A673 (cell line): ENCODE results near the gene MDM1. TPM values are rescaled to one million over a fixed set of nuclear protein-coding genes. Genes with fewer than 3 reads are reported as not detected.

Source experiments
- BruUV-seq: library from RNA; stranded (reverse); fragments of 400-500 nt; replicated peaks from 2 replicates; lab custom pipeline; 2021; lab: Mats Ljungman, UMichigan
- CTCF ChIA-PET: fragments of 300-600 bp; sonication (Branson Sonifier 250); formaldehyde crosslinking; loops from one replicate; lab custom pipeline; 2022; ENCODE audit warnings: antibody characterized with exemption; lab: Charles Lee
- POLR2A ChIA-PET: fragments of 300-600 bp; sonication (Branson Sonifier 250); formaldehyde crosslinking; loops from one replicate; lab custom pipeline; 2022; ENCODE audit warnings: antibody characterized with exemption; ENCODE audit not compliant: low non-redundant PET; lab: Charles Lee
- DNase-seq: peaks from one replicate; pipeline ENCODE4 v3.0.0-alpha.2; 2015; ENCODE audit warnings: low spot score
- H3K27ac ChIP-seq: fragments of 200-600 bp; sonication (generic); 2 replicates; pipeline ENCODE4 v1.5.1; 2016; ENCODE audit warnings: mixed run types, low read depth, mild to moderate bottlenecking, mixed read lengths, antibody characterized with exemption, low read length; ENCODE audit not compliant: poor library complexity, severe bottlenecking
- H3K27me3 ChIP-seq: fragments of 200-600 bp; sonication (generic); replicated peaks from 2 replicates; pipeline ENCODE4 v1.6.1; 2017; ENCODE audit warnings: mixed run types, low read depth, mild to moderate bottlenecking, mixed read lengths, antibody characterized with exemption, low read length; ENCODE audit not compliant: insufficient read depth, poor library complexity
- H3K36me3 ChIP-seq: fragments of 200-600 bp; sonication (generic); 2 replicates; pipeline ENCODE4 v1.6.1; 2016; ENCODE audit warnings: mixed run types, mild to moderate bottlenecking, mixed read lengths, antibody characterized with exemption, low read length; ENCODE audit not compliant: insufficient read depth, poor library complexity, severe bottlenecking
- H3K4me1 ChIP-seq: fragments of 200-600 bp; sonication (generic); 2 replicates; pipeline ENCODE4 v1.6.1; 2017; ENCODE audit warnings: mixed run types, mild to moderate bottlenecking, mixed read lengths, antibody characterized with exemption, low read length; ENCODE audit not compliant: insufficient read depth, poor library complexity, severe bottlenecking
- H3K4me3 ChIP-seq: fragments of 200-600 bp; sonication (generic); 2 replicates; pipeline ENCODE4 v1.5.1; 2016; ENCODE audit warnings: low read depth, mixed run types, mild to moderate bottlenecking, mixed read lengths, low read length; ENCODE audit not compliant: poor library complexity, severe bottlenecking
- H3K9me3 ChIP-seq: fragments of 200-600 bp; sonication (generic); 2 replicates; pipeline ENCODE4 v1.6.1; 2016; ENCODE audit warnings: mixed run types, low read depth, mild to moderate bottlenecking, mixed read lengths, antibody characterized with exemption, low read length; ENCODE audit not compliant: poor library complexity, severe bottlenecking
- EZH2 ChIP-seq: fragments of 200-600 bp; sonication (generic); IDR thresholded peaks from 2 replicates; pipeline ENCODE4 v1.6.1; 2017; ENCODE audit warnings: borderline replicate concordance, low read depth, mild to moderate bottlenecking, mixed read lengths, antibody characterized with exemption, low read length; ENCODE audit not compliant: poor library complexity, severe bottlenecking
- intact Hi-C: fragments of 100-400 bp; cut with micrococcal nuclease; formaldehyde crosslinking; loops from one replicate; pipeline ENCODE4 v1.10.0; 2022; ENCODE audit not compliant: unreplicated experiment
- total RNA-seq: library from RNA; stranded (reverse); gene quantifications from 2 replicates; pipeline ENCODE4 v1.2.3, GENCODE V29; 2021
- TF ChIP-seq, protein P1 (sequence below): fragments of 300-800, 200-600 bp; sonication (generic); conservative IDR thresholded peaks from 2 replicates; pipeline ENCODE4 v1.5.1; 2017; ENCODE audit warnings: low read depth, mild to moderate bottlenecking, antibody characterized with exemption, low read length, moderate library complexity, mixed read lengths

MDM1 gene
- total RNA-seq, 1 experiment from 2014 or later = 18.6 TPM

DNA sequence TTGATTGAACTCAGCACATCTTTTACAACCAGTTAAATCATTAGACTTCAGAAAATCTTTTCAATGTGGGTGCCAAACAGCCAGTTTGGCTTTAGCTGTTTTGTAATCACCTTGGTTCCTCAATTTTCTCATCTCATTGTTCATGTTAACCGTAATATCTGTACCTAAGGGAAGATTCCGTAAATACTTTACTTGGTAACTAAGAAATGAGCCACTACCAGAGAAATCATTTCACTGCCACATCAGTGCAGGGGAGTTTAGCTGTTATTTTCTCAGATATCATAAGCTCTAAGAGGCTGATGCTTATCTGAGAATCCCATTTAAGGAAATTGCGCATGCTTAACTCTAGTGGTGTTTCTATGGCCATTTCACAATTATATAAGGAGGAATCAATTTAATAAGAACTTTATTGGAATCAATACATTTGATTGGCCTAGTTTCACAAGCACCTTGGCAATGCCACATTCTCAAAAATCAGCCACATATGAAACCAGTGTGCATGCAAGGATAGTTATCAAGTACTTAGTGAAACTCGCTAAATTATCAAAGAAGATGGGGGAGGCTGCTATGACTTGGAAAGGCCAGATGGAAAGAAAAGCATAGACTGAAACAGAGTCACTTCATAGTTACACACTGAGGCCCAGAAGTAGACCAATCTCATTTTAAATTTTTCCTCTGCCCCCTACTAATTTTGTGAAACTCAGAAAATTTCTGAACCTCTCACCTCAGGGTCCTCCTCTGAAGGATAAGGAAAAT is 50.7 kb downstream of the MDM1 start:
- no peak for DNase-seq
- no peak for TF ChIP-seq EZH2
- TF ChIP-seq, protein P1, sequence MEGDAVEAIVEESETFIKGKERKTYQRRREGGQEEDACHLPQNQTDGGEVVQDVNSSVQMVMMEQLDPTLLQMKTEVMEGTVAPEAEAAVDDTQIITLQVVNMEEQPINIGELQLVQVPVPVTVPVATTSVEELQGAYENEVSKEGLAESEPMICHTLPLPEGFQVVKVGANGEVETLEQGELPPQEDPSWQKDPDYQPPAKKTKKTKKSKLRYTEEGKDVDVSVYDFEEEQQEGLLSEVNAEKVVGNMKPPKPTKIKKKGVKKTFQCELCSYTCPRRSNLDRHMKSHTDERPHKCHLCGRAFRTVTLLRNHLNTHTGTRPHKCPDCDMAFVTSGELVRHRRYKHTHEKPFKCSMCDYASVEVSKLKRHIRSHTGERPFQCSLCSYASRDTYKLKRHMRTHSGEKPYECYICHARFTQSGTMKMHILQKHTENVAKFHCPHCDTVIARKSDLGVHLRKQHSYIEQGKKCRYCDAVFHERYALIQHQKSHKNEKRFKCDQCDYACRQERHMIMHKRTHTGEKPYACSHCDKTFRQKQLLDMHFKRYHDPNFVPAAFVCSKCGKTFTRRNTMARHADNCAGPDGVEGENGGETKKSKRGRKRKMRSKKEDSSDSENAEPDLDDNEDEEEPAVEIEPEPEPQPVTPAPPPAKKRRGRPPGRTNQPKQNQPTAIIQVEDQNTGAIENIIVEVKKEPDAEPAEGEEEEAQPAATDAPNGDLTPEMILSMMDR = no peak
- H3K4me3 ChIP-seq = no peak overlapping the region
- H3K27me3 ChIP-seq = no peaks in the 10 kb centered on the region
- H3K4me1 ChIP-seq = no peaks in the 10 kb centered on the region
- CTCF ChIA-PET = no interaction called here
- POLR2A ChIA-PET = interaction anchor here (0.7 kb wide), 1 partner anchor 458 kb away, joined by 3 read pairs; no protein-coding TSS in a partner anchor
- intact Hi-C loops = no loop called here
- no peaks in the 10 kb centered on the region for H3K36me3 ChIP-seq
- no peak overlapping the region for H3K27ac ChIP-seq
- no peaks in the 10 kb centered on the region for H3K9me3 ChIP-seq
- no TSS peak for BruUV-seq

DNA sequence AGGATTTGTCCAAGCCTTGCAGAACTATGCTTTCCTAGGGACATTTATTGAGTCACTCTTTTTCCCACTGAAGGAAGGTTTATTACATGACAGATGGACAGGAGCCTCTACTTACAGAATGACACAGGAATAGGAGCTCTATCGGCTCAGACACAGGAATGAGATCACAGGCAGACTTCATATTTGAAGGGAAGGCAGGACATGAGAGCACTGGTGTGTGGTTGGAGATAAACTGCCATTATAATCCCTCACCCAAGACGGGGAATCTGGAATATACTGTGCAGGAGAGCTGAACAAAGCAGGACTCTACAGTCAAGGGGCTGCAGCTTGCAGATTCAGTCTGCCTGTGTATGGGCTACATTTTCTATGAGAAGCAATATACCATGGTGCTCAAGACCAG is 51.9 kb downstream of the MDM1 start:
- ChIA-PET POLR2A (no interaction called here), CTCF (no interaction called here)
- no peaks in the 10 kb centered on the region for H3K9me3 ChIP-seq
- H3K27ac ChIP-seq = no peak overlapping the region
- H3K4me1 ChIP-seq = no peaks in the 10 kb centered on the region
- H3K27me3 ChIP-seq = no peaks in the 10 kb centered on the region
- no peak for DNase-seq
- BruUV-seq = no TSS peak
- H3K4me3 ChIP-seq = no peak overlapping the region
- intact Hi-C loops = no loop called here
- H3K36me3 ChIP-seq = no peaks in the 10 kb centered on the region
- TF ChIP-seq, protein P1 = no peak
- no peak for TF ChIP-seq EZH2

DNA sequence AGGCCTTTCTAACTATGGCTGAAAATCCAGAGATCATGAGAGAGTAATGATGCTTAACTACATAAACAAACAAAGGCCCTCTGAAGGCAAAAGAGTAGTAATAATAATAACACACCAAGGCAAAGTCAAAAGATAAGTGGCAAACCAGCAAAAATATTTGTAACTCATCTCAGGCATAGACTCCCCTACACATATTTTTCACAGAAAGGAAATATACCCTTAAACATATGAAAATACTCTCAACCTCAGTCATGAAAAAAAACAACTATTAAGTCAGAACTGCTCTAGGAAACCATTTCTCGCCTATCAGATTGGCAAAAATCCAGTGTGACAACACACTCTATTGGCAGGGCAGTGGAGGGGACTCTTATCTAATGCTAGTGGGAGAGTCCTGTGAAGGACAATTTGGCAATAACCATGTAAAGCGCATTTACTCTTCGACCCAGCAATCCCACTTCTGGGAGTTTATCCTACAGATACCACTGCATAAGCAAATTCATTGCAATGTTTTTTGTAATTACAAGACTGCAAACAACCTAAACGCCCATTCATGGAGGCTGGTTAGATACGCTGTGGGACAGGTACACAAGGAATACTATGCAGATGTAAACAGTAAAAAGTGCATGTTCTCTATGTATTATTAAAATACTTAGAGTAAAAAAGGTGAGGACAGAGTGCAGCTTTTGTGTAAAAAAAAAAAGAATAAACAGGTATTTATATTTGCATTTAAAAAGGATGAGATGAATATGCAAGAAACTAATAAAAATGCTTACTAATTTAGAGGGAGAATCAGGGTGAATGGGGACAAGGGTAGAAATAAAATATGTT is 52.7 kb downstream of the MDM1 start:
- POLR2A ChIA-PET = no interaction called here
- Histone ChIP-seq H3K9me3 (no peaks in the 10 kb centered on the region), H3K4me1 (no peaks in the 10 kb centered on the region), H3K36me3 (no peaks in the 10 kb centered on the region), H3K4me3 (no peak overlapping the region), H3K27me3 (no peaks in the 10 kb centered on the region), H3K27ac (no peak overlapping the region)
- DNase-seq = no peak
- BruUV-seq = no TSS peak
- intact Hi-C loops = no loop called here
- no peak for TF ChIP-seq EZH2
- TF ChIP-seq, protein P1 = no peak
- CTCF ChIA-PET = no interaction called here
